Stimulated activated CD4-positive, alpha-beta T cell treated with anti-CD3 and anti-CD28 coated beads, Interleukin-15, amount 100 ng/mL, for 24 hours (primary cell): ENCODE measurements around the gene ZNF384.

Experiments used
- DNase-seq: peaks from one replicate; pipeline ENCODE4 v3.0.0-alpha.2; 2020

Gene ZNF384

GRCh38 chr12:6653342-6653741 lies 35.8 kb downstream of the ZNF384 start:
- no peak for DNase-seq

DNA sequence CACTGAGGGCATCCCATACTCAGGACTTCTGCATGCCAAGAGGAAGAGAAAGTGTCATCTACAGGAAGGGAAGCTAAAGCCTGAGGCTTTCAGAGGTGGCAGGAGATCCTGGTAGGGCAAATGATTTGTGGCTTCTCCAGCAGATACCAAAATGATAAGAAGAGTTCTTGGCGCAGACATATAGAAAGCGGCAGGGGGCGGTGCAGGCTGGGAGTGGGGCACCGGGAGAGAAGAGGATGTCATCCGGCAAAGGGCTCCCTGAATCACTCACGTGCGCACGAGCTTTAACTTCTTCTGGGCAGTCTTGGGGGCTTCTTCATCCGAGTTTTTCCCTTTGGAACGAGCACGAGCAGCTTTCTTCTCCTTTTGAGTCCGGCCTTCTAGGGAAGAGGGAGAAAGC lies 36.8 kb downstream of the ZNF384 start:
- no peak for DNase-seq

- DNase-seq = no peak
Observed at GRCh38 chr12:6650832-6651231, 38.3 kb downstream of the ZNF384 start.

DNA sequence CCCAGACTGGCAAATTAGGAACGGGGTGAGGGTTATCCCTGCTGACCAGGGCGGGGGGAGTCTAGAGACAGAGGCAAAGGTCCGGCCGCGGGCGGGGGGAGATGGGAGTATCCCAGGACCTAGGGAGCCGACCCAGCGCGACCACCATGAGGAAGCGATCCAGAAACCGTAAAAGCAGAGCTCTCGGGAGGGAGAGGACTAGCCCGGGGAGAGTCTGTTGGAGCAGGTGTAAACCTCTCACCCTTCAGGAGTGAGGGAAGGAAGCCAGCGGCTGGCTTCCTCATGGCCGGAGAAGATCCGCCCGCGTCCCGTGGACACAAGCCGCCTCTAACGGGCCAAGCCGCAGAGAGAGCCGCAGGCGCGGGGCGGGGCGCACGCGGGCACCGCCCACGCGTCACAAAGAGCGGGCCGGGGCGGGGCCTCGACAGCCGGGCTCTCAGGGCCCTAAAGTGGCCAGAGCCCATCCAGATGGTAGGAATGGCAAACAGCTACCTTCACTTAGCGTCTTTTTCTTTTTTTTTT lies 42.0 kb downstream of the ZNF384 start, which contains the start of gene ACRBP:
Gene ACRBP (minus strand): TSS at position 350 of the 522 bp plus-strand sequence. CDS start 66 bp downstream, at position 284.
- DNase-seq = peak; percentile 60

DNA sequence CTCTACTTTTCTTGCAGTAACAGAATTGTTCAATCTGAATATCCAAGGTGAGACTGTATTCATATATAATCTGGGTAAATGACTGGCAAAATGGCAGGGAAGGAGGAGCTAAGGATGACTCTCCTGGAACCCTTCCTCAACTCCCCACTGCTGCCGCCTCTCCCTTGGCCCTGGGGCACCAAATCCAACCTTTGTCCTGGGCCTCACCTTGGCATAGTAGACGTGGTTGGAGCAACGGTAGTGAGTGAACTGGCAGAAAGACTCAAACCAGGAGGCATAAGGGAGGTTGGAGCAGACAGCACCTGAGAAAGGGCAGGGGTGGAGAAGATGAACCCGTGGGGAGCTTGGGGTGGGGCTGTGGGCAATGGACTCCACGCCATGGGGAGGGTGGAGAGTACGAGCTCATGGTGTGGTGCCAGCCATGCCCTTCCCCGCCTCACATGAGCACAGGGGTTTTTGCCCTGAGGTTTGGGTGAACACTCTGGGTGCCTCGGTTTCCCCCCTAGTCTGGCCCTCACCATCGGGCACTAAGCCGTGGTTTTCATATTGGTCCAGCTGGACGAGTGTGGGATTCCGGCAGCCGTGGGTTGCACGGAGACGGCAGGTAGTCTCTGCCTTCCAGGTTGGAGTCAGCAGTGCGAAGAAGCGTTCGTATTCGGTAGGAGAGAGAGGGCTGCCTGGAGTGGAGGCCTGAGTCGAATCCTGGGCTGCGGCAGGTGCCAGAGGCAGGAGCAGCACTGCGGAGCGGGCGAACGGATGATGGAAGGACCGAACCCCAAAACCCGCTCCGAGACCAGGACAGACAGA lies 42.7 kb downstream of the ZNF384 start:
- DNase-seq = no peak

- DNase-seq = no peak
Observed at GRCh38 chr12:6644903-6645302, 44.3 kb downstream of the ZNF384 start.

DNA sequence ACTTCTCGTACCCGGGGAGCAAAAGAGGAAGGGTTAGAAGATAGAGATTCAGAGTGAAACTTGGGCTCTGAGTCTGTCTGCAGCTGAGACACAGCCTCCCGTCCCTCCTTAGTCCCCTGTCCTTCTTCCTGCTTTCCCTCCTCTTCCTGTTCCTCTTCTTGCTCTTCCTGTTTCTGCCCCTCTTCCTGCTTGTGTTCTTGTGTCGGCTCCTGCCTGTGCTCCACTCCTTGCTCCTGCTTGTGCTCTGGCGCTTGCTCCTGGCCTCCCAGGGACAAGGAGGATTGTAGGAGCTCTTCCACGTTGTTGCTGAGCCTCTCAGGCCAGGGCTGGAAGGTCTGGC lies 44.9 kb downstream of the ZNF384 start:
- DNase-seq = no peak

DNA sequence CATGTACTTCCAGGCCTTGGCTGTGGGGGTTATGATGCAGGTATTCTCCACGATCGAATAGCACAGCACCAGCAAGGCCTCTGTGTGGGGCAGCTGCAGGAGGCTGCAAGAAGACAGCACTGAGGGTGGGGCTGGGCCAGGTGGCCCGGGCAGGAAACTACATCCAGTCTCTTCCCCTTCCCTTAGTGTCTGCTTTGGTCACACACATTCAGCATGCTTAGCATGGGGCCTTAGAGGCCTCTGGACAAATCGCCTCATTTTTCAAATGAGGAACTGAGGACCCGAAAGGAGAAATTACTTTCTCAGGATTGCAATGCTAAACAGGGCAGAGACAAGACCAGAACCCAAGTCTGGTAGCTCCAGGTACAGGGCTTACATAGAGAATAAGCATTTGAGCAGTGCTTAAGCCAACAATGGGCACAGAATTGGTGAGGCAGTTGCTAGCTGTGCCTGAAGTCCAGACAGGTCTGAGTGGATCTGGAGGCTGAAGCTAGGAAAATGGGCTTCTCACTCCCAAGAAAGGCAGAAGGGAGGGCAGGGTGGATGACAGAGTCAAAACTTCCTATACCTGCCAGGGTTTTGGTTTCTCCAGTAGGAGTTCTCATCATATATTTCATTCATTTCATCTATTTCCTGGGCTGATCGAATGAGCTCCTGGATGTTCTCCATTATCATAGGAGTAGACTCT lies 45.5 kb downstream of the ZNF384 start:
- DNase-seq = no peak

- DNase-seq = no peak
Observed at GRCh38 chr12:6641131-6641530, 48.0 kb downstream of the ZNF384 start.

GRCh38 chr12:6640497-6640896 lies 48.7 kb downstream of the ZNF384 start:
- no peak for DNase-seq

- no peak for DNase-seq
Observed at GRCh38 chr12:6639151-6639801, 49.9 kb downstream of the ZNF384 start.

GRCh38 chr12:6638305-6638704 lies 50.9 kb downstream of the ZNF384 start:
- DNase-seq = no peak

DNA sequence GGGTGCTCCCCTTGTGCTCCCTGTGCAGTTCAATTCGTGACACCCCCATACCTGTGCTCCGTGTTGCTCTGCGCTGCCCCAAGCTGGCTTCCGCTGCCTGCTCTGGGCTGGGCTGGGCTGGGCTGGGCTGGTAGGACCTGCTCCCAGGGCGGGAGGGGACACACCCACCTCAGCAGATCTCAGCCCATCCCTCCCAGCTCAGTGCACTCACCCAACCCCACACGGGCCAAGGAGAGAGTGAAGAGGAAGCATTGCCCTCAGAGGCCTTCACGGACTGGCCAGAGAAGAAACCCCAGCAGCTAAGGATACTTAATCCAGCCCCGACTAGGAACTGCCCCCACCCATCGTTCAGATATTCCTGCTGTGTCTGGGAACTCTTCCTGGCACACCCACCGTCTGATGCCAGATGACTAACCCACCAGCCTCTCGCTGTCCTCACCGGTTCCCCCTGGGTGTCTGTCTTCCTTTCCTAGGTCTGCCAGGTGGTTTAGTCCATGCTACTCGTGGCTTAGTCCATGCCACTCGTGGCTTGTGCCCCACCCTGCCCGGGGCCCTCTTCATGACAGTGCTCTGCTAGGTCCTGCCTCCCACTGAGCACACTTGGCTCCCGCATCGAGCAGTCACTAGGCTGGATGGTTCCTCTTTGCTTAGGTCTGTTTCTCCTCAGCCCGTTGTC lies 53.2 kb downstream of the ZNF384 start, which contains the start of gene LPAR5:
Gene LPAR5 (minus strand): TSS at position 104 of the 676 bp plus-strand sequence. CDS start 14,711 bp downstream, outside the sequence.
- DNase-seq = no peak

GRCh38 chr12:6635375-6635855 lies 53.8 kb downstream of the ZNF384 start:
- peak; percentile 71 for DNase-seq

GRCh38 chr12:6632026-6632983 lies 56.9 kb downstream of the ZNF384 start:
- DNase-seq = peak; percentile 52

GRCh38 chr12:6631549-6631961 lies 57.6 kb downstream of the ZNF384 start:
- DNase-seq = no peak

- DNase-seq = no peak
Observed at GRCh38 chr12:6630736-6631135, 58.4 kb downstream of the ZNF384 start.

DNA sequence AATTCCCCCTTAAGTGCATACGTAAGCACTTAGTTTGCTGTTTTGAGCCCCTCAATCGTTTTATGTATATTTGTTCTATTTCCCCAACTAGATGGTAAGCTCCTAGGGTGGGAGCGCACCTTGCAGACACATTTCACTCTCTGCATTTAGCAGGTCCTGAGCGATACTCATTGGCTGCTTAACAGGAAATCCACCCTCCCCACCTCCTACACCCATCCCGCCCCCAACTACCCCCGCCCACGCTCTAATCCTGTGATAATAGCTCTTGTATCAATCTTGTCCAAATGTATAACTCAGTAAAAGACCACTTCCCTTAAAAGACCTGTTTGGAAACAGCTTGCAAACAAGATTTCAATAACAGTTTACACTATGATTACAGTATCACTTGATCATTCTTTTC lies 61.6 kb downstream of the ZNF384 start:
- DNase-seq = no peak

- DNase-seq = no peak
Observed at GRCh38 chr12:6626654-6627283, 62.4 kb downstream of the ZNF384 start.

- no peak for DNase-seq
Observed at GRCh38 chr12:6620885-6621274, 68.3 kb downstream of the ZNF384 start.
